HEK293 (cell line): Measurements from ENCODE around the gene LGALS13.

ENCODE experiments used
- CTCF ChIA-PET: fragments of 350-600 bp; formaldehyde crosslinking; extraction: SDS; loops from one replicate; lab custom pipeline; 2021; ENCODE audit warnings: antibody characterized with exemption; lab: Yijun Ruan, JAX
- POLR2A ChIA-PET: fragments of 300-600 bp; formaldehyde crosslinking; extraction: SDS; loops from one replicate; lab custom pipeline; 2020; ENCODE audit warnings: antibody characterized with exemption, inconsistent platforms; lab: Yijun Ruan, JAX
- H3K27ac ChIP-seq: fragments of 200-500 bp; sonication (Bioruptor generic); 2 replicates; pipeline ENCODE4 v1.5.1; 2014; ENCODE audit warnings: low read depth, low read length, control low read depth, inconsistent platforms; ENCODE audit errors: extremely low read depth
- H3K36me3 ChIP-seq, 2 experiments: fragments of 200-500 bp in 1 of 2; sonication (Bioruptor generic) in 1 of 2; 1 replicate in 1 of 2; 2 replicates in 1 of 2; pipeline ENCODE4 v1.5.1; 2014 to 2017; ENCODE audit warnings: inconsistent platforms in 2 of 2, low read length in 2 of 2; ENCODE audit not compliant: control insufficient read depth in 2 of 2, insufficient read depth in 1 of 2
- H3K4me1 ChIP-seq: fragments of 200-500 bp; sonication (Bioruptor generic); 2 replicates; pipeline ENCODE4 v1.5.1; 2014; ENCODE audit warnings: mild to moderate bottlenecking, low read length, inconsistent platforms; ENCODE audit not compliant: control insufficient read depth, insufficient read depth
- H3K4me3 ChIP-seq: 2 replicates; pipeline ENCODE4 v1.5.1; 2011; ENCODE audit warnings: low read depth, mild to moderate bottlenecking, control low read depth, low read length, moderate library complexity
- H3K9me3 ChIP-seq: fragments of 200-500 bp; sonication (Bioruptor generic); 2 replicates; pipeline ENCODE4 v1.5.1; 2014; ENCODE audit warnings: low read depth, low read length, inconsistent platforms; ENCODE audit not compliant: control insufficient read depth, insufficient read depth
- FEZF1 ChIP-seq: fragments of 450-650 bp; formaldehyde crosslinking; IDR thresholded peaks from 2 replicates; pipeline ENCODE4 v1.5.1; 2016; ENCODE audit warnings: missing biosample characterization, missing genetic modification characterization
- OSR2 ChIP-seq: fragments of 450-650 bp; formaldehyde crosslinking; IDR thresholded peaks from 2 replicates; pipeline ENCODE4 v1.5.1; 2016; ENCODE audit warnings: missing biosample characterization, missing genetic modification characterization
- PRDM1 ChIP-seq: fragments of 450-650 bp; formaldehyde crosslinking; IDR thresholded peaks from 2 replicates; pipeline ENCODE4; 2016; ENCODE audit warnings: missing biosample characterization, missing genetic modification characterization
- SALL2 ChIP-seq: fragments of 450-650 bp; formaldehyde crosslinking; IDR thresholded peaks from 2 replicates; pipeline ENCODE4 v1.5.0; 2017; ENCODE audit warnings: missing biosample characterization, mild to moderate bottlenecking, missing genetic modification characterization, borderline replicate concordance
- SP2 ChIP-seq: fragments of 450-650 bp; formaldehyde crosslinking; IDR thresholded peaks from 2 replicates; pipeline ENCODE4 v1.5.1; 2016; ENCODE audit warnings: missing biosample characterization, missing genetic modification characterization
- SP3 ChIP-seq: fragments of 450-650 bp; formaldehyde crosslinking; IDR thresholded peaks from 2 replicates; pipeline ENCODE4 v1.5.1; 2016; ENCODE audit warnings: missing biosample characterization, missing genetic modification characterization
- YY2 ChIP-seq: fragments of 450-650 bp; formaldehyde crosslinking; IDR thresholded peaks from 2 replicates; pipeline ENCODE4 v1.5.1; 2016; ENCODE audit warnings: missing biosample characterization, missing genetic modification characterization
- ZBTB17 ChIP-seq: fragments of 450-650 bp; formaldehyde crosslinking; IDR thresholded peaks from 2 replicates; pipeline ENCODE4 v1.5.1; 2016; ENCODE audit warnings: missing biosample characterization, missing genetic modification characterization
- ZFP37 ChIP-seq: fragments of 450-650 bp; formaldehyde crosslinking; IDR thresholded peaks from 2 replicates; pipeline ENCODE4 v1.5.1; 2016; ENCODE audit warnings: missing biosample characterization, missing genetic modification characterization
- ZNF175 ChIP-seq: fragments of 450-650 bp; formaldehyde crosslinking; IDR thresholded peaks from 2 replicates; pipeline ENCODE4 v1.5.1; 2016; ENCODE audit warnings: missing biosample characterization, missing genetic modification characterization
- ZNF2 ChIP-seq: fragments of 450-650 bp; formaldehyde crosslinking; IDR thresholded peaks from 2 replicates; pipeline ENCODE4 v1.5.1; 2016; ENCODE audit warnings: missing biosample characterization, missing genetic modification characterization
- ZNF366 ChIP-seq: fragments of 450-650 bp; formaldehyde crosslinking; conservative IDR thresholded peaks from 2 replicates; pipeline ENCODE4 v1.5.1; 2016; ENCODE audit warnings: missing biosample characterization, missing genetic modification characterization
- ZNF394 ChIP-seq: fragments of 450-650 bp; formaldehyde crosslinking; IDR thresholded peaks from 2 replicates; pipeline ENCODE4 v1.5.1; 2016; ENCODE audit warnings: missing biosample characterization, missing genetic modification characterization, mild to moderate bottlenecking, moderate library complexity, borderline replicate concordance
- ZNF561 ChIP-seq: fragments of 450-650 bp; IDR thresholded peaks from 2 replicates; pipeline ENCODE4 v1.5.1; 2018; ENCODE audit warnings: missing biosample characterization, missing genetic modification characterization, borderline replicate concordance
- ZNF600 ChIP-seq: fragments of 450-650 bp; formaldehyde crosslinking; IDR thresholded peaks from 2 replicates; pipeline ENCODE4 v1.5.1; 2016; ENCODE audit warnings: missing biosample characterization, missing genetic modification characterization
- ZNF629 ChIP-seq: fragments of 450-650 bp; formaldehyde crosslinking; IDR thresholded peaks from 2 replicates; pipeline ENCODE4 v1.5.1; 2017; ENCODE audit warnings: missing biosample characterization, missing genetic modification characterization
- ZXDB ChIP-seq: fragments of 450-650 bp; formaldehyde crosslinking; IDR thresholded peaks from 2 replicates; pipeline ENCODE4 v1.5.1; 2016; ENCODE audit warnings: missing biosample characterization, missing genetic modification characterization
- TF ChIP-seq, protein P1 (sequence below): fragments of 450-650 bp; IDR thresholded peaks from 2 replicates; pipeline ENCODE4 v1.5.1; 2018; ENCODE audit warnings: missing biosample characterization, mild to moderate bottlenecking, missing genetic modification characterization
- TF ChIP-seq, protein P2 (sequence below): fragments of 450-650 bp; formaldehyde crosslinking; IDR thresholded peaks from 2 replicates; pipeline ENCODE4 v1.5.1; 2016; ENCODE audit warnings: missing biosample characterization, missing genetic modification characterization
- TF ChIP-seq, protein P3 (sequence below): fragments of 450-650 bp; formaldehyde crosslinking; IDR thresholded peaks from 2 replicates; pipeline ENCODE4 v1.5.1; 2016; ENCODE audit warnings: missing biosample characterization, missing genetic modification characterization
- TF ChIP-seq, protein P4 (sequence below): fragments of 450-650 bp; formaldehyde crosslinking; IDR thresholded peaks from 2 replicates; pipeline ENCODE4 v1.5.1; 2016; ENCODE audit warnings: missing biosample characterization, missing genetic modification characterization

Gene LGALS13

DNA sequence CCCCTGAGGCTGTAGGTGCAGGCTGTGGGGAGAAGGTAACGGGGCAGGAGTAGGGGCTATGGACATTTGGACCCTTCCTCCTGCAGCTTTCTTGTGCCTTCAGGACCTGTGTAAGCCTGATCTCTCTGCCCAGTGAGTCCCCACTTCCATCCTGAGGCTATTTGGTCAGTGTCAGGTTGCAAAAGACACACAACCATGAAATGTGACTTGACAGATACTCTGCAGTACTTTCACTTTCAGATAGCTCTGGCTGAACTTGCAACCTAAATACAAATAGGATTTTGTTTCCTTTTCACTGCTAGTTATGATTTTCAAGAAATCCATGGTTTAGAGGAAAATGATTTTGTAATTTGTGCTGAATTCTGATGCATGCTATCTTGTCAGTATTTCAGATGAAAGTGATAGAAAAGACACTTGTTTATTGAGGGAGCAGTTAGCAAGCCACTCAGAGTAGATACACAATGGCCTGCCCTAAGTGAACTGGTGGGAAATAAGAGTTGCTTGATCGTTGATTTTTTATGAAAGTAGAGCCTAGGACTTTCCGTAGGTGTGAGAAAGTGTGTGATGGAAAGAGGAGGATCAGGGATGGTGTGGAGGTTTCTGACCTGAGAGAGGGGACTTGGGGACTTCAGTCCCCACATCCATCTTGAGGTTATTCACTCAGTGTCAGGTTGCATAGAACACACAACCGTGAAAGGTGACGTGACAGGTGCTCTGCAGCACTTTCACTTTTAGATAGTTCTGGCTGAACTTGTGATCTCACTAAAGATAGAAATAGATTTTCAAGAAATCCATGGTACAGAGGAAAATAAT lies 44.3 kb upstream of the LGALS13 start (continued):
- TF ChIP-seq SALL2 (tag by site-specific recombination) (no peak), SP2 (no peak), ZNF394 (tag by site-specific recombination) (peak; percentile 35), ZFP37 (tag by site-specific recombination) (peak; percentile 41; the same call in 1 of the 2 replicates), ZNF629 (tag by site-specific recombination) (peak; percentile 36; the same call in 1 of the 2 replicates), FEZF1 (tag by site-specific recombination) (peak; percentile 77), SP3 (tag by site-specific recombination) (no peak), ZNF366 (tag by site-specific recombination) (peak; percentile 74; the same call in 1 of the 2 replicates), ZXDB (tag by site-specific recombination) (no peak), YY2 (tag by site-specific recombination) (no peak), ZNF175 (tag by site-specific recombination) (no peak), OSR2 (tag by site-specific recombination) (no peak), ZNF2 (tag by site-specific recombination) (no peak), PRDM1 (tag by site-specific recombination) (peak; percentile 95), ZBTB17 (tag by site-specific recombination) (peak; percentile 55)
- TF ChIP-seq, protein P1, sequence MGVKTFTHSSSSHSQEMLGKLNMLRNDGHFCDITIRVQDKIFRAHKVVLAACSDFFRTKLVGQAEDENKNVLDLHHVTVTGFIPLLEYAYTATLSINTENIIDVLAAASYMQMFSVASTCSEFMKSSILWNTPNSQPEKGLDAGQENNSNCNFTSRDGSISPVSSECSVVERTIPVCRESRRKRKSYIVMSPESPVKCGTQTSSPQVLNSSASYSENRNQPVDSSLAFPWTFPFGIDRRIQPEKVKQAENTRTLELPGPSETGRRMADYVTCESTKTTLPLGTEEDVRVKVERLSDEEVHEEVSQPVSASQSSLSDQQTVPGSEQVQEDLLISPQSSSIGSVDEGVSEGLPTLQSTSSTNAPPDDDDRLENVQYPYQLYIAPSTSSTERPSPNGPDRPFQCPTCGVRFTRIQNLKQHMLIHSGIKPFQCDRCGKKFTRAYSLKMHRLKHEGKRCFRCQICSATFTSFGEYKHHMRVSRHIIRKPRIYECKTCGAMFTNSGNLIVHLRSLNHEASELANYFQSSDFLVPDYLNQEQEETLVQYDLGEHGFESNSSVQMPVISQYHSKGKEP (tag by site-specific recombination) = peak; percentile 67; the same call in 1 of the 2 replicates
- TF ChIP-seq, protein P2, sequence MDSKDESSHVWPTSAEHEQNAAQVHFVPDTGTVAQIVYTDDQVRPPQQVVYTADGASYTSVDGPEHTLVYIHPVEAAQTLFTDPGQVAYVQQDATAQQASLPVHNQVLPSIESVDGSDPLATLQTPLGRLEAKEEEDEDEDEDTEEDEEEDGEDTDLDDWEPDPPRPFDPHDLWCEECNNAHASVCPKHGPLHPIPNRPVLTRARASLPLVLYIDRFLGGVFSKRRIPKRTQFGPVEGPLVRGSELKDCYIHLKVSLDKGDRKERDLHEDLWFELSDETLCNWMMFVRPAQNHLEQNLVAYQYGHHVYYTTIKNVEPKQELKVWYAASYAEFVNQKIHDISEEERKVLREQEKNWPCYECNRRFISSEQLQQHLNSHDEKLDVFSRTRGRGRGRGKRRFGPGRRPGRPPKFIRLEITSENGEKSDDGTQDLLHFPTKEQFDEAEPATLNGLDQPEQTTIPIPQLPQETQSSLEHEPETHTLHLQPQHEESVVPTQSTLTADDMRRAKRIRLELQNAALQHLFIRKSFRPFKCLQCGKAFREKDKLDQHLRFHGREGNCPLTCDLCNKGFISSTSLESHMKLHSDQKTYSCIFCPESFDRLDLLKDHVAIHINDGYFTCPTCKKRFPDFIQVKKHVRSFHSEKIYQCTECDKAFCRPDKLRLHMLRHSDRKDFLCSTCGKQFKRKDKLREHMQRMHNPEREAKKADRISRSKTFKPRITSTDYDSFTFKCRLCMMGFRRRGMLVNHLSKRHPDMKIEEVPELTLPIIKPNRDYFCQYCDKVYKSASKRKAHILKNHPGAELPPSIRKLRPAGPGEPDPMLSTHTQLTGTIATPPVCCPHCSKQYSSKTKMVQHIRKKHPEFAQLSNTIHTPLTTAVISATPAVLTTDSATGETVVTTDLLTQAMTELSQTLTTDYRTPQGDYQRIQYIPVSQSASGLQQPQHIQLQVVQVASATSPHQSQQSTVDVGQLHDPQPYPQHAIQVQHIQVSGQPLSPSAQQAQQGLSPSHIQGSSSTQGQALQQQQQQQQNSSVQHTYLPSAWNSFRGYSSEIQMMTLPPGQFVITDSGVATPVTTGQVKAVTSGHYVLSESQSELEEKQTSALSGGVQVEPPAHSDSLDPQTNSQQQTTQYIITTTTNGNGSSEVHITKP = peak; percentile 12; the same call in 1 of the 2 replicates
- TF ChIP-seq, protein P3, sequence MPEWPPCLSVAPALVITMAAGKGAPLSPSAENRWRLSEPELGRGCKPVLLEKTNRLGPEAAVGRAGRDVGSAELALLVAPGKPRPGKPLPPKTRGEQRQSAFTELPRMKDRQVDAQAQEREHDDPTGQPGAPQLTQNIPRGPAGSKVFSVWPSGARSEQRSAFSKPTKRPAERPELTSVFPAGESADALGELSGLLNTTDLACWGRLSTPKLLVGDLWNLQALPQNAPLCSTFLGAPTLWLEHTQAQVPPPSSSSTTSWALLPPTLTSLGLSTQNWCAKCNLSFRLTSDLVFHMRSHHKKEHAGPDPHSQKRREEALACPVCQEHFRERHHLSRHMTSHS = no peak

DNA sequence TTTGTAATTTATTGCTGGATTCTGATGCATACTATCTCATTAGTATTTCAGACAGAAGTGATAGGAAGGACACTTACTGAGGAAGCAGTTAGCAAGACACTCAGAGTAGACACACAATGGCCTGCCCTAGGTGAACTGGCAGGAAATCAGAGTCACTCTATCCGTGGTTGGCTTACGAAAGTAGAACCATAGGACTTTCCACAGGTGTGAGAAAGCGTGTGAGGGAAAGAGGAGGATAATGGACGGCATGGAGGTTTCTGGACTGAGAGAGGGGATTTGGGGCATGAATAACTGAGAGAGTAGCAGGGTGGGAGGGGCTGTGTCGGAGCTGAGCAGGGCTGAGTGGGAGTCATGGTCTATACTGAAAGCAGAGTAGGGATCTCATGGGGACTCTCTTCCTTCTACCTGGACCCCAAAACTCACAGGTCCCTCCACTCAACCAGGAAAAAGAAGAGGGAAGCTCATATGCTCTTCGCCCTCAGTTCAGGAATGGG lies 43.7 kb upstream of the LGALS13 start:
- POLR2A ChIA-PET = no interaction called here
- no peak overlapping the region for H3K4me3 ChIP-seq

More for the DNA sequence above, 43.7 kb upstream of the LGALS13 start:
- peaks cover 31% of the 10 kb centered on the region for H3K4me1 ChIP-seq
- TF ChIP-seq, protein P4, sequence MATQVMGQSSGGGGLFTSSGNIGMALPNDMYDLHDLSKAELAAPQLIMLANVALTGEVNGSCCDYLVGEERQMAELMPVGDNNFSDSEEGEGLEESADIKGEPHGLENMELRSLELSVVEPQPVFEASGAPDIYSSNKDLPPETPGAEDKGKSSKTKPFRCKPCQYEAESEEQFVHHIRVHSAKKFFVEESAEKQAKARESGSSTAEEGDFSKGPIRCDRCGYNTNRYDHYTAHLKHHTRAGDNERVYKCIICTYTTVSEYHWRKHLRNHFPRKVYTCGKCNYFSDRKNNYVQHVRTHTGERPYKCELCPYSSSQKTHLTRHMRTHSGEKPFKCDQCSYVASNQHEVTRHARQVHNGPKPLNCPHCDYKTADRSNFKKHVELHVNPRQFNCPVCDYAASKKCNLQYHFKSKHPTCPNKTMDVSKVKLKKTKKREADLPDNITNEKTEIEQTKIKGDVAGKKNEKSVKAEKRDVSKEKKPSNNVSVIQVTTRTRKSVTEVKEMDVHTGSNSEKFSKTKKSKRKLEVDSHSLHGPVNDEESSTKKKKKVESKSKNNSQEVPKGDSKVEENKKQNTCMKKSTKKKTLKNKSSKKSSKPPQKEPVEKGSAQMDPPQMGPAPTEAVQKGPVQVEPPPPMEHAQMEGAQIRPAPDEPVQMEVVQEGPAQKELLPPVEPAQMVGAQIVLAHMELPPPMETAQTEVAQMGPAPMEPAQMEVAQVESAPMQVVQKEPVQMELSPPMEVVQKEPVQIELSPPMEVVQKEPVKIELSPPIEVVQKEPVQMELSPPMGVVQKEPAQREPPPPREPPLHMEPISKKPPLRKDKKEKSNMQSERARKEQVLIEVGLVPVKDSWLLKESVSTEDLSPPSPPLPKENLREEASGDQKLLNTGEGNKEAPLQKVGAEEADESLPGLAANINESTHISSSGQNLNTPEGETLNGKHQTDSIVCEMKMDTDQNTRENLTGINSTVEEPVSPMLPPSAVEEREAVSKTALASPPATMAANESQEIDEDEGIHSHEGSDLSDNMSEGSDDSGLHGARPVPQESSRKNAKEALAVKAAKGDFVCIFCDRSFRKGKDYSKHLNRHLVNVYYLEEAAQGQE (tag by site-specific recombination) = no peak
- TF ChIP-seq ZNF394 (tag by site-specific recombination) = no peak; the same call in 1 of the 2 replicates
- TF ChIP-seq ZNF561 (tag by site-specific recombination) = no peak
- TF ChIP-seq ZNF600 = peak; percentile 41; the same call in 1 of the 2 replicates
- H3K36me3 ChIP-seq = no peaks in the 10 kb centered on the region
- CTCF ChIA-PET = interaction anchor here (0.7 kb wide), 1 partner anchor 1114 kb away, joined by 4 read pairs; no protein-coding TSS in a partner anchor
- no peak overlapping the region for H3K27ac ChIP-seq
- peaks cover 2% of the 10 kb centered on the region; the same call in 1 of the 2 replicates for H3K9me3 ChIP-seq
